ENCODE measurements around the gene FAM229A. TPM values are rescaled to one million over a fixed set of nuclear protein-coding genes. Genes with fewer than 3 reads are reported as not detected.
A peak's percentile ranks its signal among the peaks of the same experiment; 100 is the strongest.

The FAM229A gene
- total and polyA plus RNA-seq, 2 donors: 1.6 to 14.6 TPM

DNA sequence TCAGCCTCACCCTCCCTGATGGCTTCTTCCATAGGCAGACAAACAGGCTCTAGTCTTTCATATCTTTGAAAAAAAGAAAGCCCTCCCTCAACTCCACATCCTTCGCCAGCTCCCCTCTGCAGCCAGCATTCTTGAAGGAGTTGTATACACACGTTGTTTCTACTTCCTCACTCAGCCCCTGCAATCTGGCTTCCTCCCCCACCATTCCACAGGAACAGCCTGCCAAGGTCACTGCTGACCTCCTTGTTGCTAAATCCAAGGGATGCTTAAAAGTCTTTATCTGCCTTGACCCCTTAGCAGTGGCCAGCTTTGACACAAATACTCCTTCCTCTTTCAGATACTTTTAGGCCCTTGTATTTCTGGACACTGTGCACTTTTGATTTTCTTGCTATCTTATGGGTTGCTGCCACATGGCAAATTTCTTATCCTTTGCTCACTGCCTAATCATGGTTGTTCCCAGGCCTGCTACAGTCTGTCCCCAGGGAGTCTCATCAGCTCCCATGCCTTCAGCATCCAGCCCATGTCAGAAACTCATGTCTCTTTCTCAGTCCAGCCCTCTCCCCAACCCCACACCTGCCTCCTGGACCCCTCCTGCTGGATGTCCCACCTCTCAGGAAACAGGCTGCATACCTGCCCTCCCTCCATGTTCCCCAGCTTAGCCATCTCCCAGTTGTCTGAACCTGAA is 8.3 kb downstream of the FAM229A start:
- peak overlapping the region in 1 of 2 donors; percentile 27 for H3K27ac ChIP-seq (ENCODE audit: low read depth in 1 of 2, low read length in 1 of 2)
- 71% methylated on average over 2 of the region's 2 CpGs for WGBS

DNA sequence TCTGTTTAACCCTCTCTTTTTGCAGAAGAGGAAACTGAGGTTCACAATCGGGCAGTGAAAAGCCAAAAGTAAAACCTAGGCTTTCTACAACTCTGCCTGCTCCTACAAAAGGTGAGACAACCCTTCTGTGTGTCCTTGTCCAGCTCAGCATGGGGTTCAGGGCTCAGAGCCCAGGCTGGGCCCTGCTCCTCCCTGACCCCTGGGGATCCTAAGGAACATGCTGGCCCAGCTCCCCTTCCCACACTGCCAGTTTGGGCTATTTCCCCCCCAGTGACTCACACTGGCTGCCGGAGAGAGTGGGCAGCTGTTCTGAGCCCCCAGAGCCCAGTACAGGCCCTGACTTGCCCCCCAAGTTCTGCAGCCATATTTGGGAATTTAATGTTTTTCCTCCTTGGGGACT is 8.9 kb downstream of the FAM229A start:
- Histone ChIP-seq H3K27me3 (ENCODE audit: control insufficient read depth in 2 of 2, insufficient read depth in 1 of 2, low read length in 1 of 2) (peaks cover 0 to 3% of the 10 kb centered on the region in 2 donors), H3K4me1 (ENCODE audit: control insufficient read depth in 2 of 2, insufficient read depth in 2 of 2, low read length in 2 of 2) (peaks cover 9 to 38% of the 10 kb centered on the region in 2 donors), H3K4me3 (ENCODE audit: low read length in 2 of 2) (no peak overlapping the region), H3K27ac (ENCODE audit: low read depth in 1 of 2, low read length in 1 of 2) (no peak overlapping the region), H3K9me3 (ENCODE audit: control insufficient read depth in 2 of 2, insufficient read depth in 1 of 2, low read length in 1 of 2) (peaks cover 0 to 8% of the 10 kb centered on the region in 2 donors), H3K36me3 (ENCODE audit: control insufficient read depth in 2 of 2, insufficient read depth in 2 of 2, low read length in 1 of 2) (peaks cover 2 to 5% of the 10 kb centered on the region in 2 donors)
- no peak for DNase-seq (ENCODE audit: low read depth in 6 of 9, low spot score in 9 of 9)
- 92% methylated on average over 2 of the region's 2 CpGs for WGBS

More for the DNA sequence above, 8.3 kb downstream of the FAM229A start:
- peaks cover 0 to 8% of the 10 kb centered on the region in 2 donors for H3K9me3 ChIP-seq (ENCODE audit: control insufficient read depth in 2 of 2, insufficient read depth in 1 of 2, low read length in 1 of 2)
- DNase-seq (ENCODE audit: low read depth in 6 of 9, low spot score in 9 of 9): no peak
- peaks cover 9 to 32% of the 10 kb centered on the region in 2 donors for H3K4me1 ChIP-seq (ENCODE audit: control insufficient read depth in 2 of 2, insufficient read depth in 2 of 2, low read length in 2 of 2)
- no peak overlapping the region for H3K4me3 ChIP-seq (ENCODE audit: low read length in 2 of 2)
- peaks cover 2 to 5% of the 10 kb centered on the region in 2 donors for H3K36me3 ChIP-seq (ENCODE audit: control insufficient read depth in 2 of 2, insufficient read depth in 2 of 2, low read length in 1 of 2)
- peaks cover 0 to 3% of the 10 kb centered on the region in 2 donors for H3K27me3 ChIP-seq (ENCODE audit: control insufficient read depth in 2 of 2, insufficient read depth in 1 of 2, low read length in 1 of 2)

GRCh38 chr1:32352831-32353383 is 9.4 kb downstream of the FAM229A start:
- no peak overlapping the region for H3K4me3 ChIP-seq (ENCODE audit: low read length in 2 of 2)
- no peak overlapping the region for H3K27ac ChIP-seq (ENCODE audit: low read depth in 1 of 2, low read length in 1 of 2)
- H3K36me3 ChIP-seq (ENCODE audit: control insufficient read depth in 2 of 2, insufficient read depth in 2 of 2, low read length in 1 of 2): peaks cover 2 to 5% of the 10 kb centered on the region in 2 donors
- peaks cover 9 to 38% of the 10 kb centered on the region in 2 donors for H3K4me1 ChIP-seq (ENCODE audit: control insufficient read depth in 2 of 2, insufficient read depth in 2 of 2, low read length in 2 of 2)
- 96% methylated on average over 2 of the region's 2 CpGs for WGBS
- H3K9me3 ChIP-seq (ENCODE audit: control insufficient read depth in 2 of 2, insufficient read depth in 1 of 2, low read length in 1 of 2): peaks cover 0 to 8% of the 10 kb centered on the region in 2 donors
- peaks cover 0 to 3% of the 10 kb centered on the region in 2 donors for H3K27me3 ChIP-seq (ENCODE audit: control insufficient read depth in 2 of 2, insufficient read depth in 1 of 2, low read length in 1 of 2)
- DNase-seq (ENCODE audit: low read depth in 6 of 9, low spot score in 9 of 9): no peak

DNA sequence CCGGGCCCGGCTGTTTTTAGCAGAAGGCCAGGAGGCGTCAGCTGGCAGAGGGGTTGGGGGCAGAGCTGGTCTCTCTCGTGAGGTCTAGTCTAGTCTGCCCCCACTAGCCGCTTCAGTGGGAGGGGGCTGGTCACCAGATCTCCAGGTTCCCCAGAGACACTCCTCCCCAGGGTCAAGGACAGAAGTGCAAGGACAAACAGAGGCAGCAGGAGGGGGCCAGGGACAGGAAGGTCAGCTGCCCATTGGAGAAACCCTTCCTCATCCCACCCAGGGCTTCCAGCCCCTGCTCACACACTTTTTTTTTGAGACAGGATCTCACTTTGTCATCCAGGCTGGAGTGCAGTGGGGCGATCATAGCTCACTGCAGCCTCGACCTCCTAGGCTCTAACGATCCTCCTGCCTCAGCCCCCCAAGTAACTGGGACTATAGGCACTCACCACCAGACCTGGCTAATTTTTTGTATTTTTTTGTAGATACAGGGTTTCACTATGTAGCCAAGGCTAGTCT is 10.0 kb downstream of the FAM229A start:
- 76% methylated on average over 8 of the region's 8 CpGs for WGBS
- H3K27me3 ChIP-seq (ENCODE audit: control insufficient read depth in 2 of 2, insufficient read depth in 1 of 2, low read length in 1 of 2): peaks cover 0 to 3% of the 10 kb centered on the region in 2 donors
- no peak overlapping the region for H3K27ac ChIP-seq (ENCODE audit: low read depth in 1 of 2, low read length in 1 of 2)
- H3K9me3 ChIP-seq (ENCODE audit: control insufficient read depth in 2 of 2, insufficient read depth in 1 of 2, low read length in 1 of 2): peaks cover 0 to 8% of the 10 kb centered on the region in 2 donors
- H3K4me1 ChIP-seq (ENCODE audit: control insufficient read depth in 2 of 2, insufficient read depth in 2 of 2, low read length in 2 of 2): peaks cover 9 to 38% of the 10 kb centered on the region in 2 donors
- no peak for DNase-seq (ENCODE audit: low read depth in 6 of 9, low spot score in 9 of 9)
- H3K4me3 ChIP-seq (ENCODE audit: low read length in 2 of 2): peak overlapping the region; percentile 61 to 85
- H3K36me3 ChIP-seq (ENCODE audit: control insufficient read depth in 2 of 2, insufficient read depth in 2 of 2, low read length in 1 of 2): peaks cover 2 to 5% of the 10 kb centered on the region in 2 donors

DNA sequence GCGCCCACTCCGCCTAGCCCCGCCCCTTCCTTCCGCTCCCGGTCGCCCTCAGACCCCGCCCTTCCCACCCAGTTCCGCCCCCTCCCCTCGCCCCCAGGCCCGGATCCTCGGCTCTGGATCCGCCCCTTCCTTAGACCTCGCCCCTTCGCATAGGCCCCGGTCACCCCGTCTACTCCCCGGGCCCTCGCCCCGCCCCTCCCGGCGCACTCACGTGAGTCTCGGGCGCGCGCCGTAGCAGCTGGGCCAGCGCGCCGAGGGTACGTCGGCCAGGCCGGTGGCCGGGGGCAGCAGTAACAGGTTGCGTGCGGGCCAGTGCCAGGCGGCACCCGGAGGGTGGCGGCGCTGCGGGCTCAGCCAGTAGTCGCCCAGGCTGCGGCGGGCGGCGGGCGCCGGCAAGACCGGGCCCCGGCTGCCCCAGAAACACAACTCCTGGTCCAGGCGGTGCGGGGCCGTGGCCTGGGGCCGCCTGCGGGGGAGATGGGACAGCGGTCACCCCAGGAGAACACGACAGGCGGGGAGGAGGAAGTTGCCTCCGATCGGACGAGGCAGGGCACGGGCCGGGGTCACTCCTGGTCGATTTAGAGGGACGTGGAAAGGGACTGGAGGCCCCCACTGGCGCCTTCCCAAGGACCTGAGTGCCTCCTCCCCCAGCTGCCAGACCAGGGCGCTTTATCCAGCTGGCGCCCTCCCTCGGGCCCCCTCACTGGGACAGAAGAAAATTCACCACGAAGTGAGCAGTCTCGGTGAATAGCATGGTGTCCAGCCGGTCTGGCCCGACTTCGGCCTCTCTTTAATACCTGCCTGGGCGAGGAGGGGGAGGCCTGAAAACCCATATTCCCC is 10.7 kb downstream of the FAM229A start:
- Histone ChIP-seq H3K27ac (ENCODE audit: low read depth in 1 of 2, low read length in 1 of 2) (peak overlapping the region; percentile 76 to 91), H3K27me3 (ENCODE audit: control insufficient read depth in 2 of 2, insufficient read depth in 1 of 2, low read length in 1 of 2) (peaks cover 0 to 3% of the 10 kb centered on the region in 2 donors), H3K36me3 (ENCODE audit: control insufficient read depth in 2 of 2, insufficient read depth in 2 of 2, low read length in 1 of 2) (peaks cover 2 to 5% of the 10 kb centered on the region in 2 donors), H3K4me1 (ENCODE audit: control insufficient read depth in 2 of 2, insufficient read depth in 2 of 2, low read length in 2 of 2) (peaks cover 9 to 38% of the 10 kb centered on the region in 2 donors), H3K9me3 (ENCODE audit: control insufficient read depth in 2 of 2, insufficient read depth in 1 of 2, low read length in 1 of 2) (peaks cover 0 to 8% of the 10 kb centered on the region in 2 donors), H3K4me3 (ENCODE audit: low read length in 2 of 2) (peak overlapping the region; percentile 61 to 85)
- 7% methylated on average over 75 of the region's 75 CpGs for WGBS
- peak; percentile 74 to 97 (median 92) for DNase-seq (ENCODE audit: low read depth in 6 of 9, low spot score in 9 of 9)

- Histone ChIP-seq H3K36me3 (ENCODE audit: control insufficient read depth in 2 of 2, insufficient read depth in 2 of 2, low read length in 1 of 2) (peaks cover 2 to 5% of the 10 kb centered on the region in 2 donors), H3K27ac (ENCODE audit: low read depth in 1 of 2, low read length in 1 of 2) (peak overlapping the region; percentile 76 to 91), H3K4me1 (ENCODE audit: control insufficient read depth in 2 of 2, insufficient read depth in 2 of 2, low read length in 2 of 2) (peaks cover 9 to 38% of the 10 kb centered on the region in 2 donors), H3K27me3 (ENCODE audit: control insufficient read depth in 2 of 2, insufficient read depth in 1 of 2, low read length in 1 of 2) (peaks cover 0 to 6% of the 10 kb centered on the region in 2 donors), H3K4me3 (ENCODE audit: low read length in 2 of 2) (peak overlapping the region; percentile 61 to 85), H3K9me3 (ENCODE audit: control insufficient read depth in 2 of 2, insufficient read depth in 1 of 2, low read length in 1 of 2) (peaks cover 0 to 8% of the 10 kb centered on the region in 2 donors)
- 23% methylated on average over 28 of the region's 28 CpGs for WGBS
- no peak for DNase-seq (ENCODE audit: low read depth in 6 of 9, low spot score in 9 of 9)
Measured at GRCh38 chr1:32350785-32351398, 11.4 kb downstream of the FAM229A start.

DNA sequence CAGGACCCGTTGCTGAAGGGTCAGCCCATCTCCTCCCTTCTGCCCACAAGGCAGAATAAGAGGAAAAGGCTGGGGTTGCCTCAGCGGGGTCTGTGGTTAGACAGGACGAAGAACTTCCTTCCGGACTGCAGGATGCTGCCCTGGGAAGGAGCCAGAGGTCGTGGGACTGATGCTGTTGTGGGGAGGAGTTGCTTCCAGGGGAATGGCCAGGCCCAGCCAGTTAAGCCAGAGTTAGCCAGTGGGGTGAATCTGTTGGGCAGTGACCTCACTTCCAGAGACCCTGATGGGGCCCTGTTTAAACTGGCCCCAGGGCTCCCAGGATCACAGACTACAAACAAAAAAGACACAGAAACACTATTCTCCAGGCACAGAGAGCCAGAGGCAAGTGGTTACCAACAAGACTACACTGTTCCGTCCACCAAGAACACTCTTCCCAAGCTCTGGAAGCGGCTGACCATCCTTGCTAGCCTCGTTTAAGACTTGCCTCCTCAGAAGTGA is 13.0 kb downstream of the FAM229A start:
- Histone ChIP-seq H3K27ac (ENCODE audit: low read depth in 1 of 2, low read length in 1 of 2) (no peak overlapping the region), H3K4me1 (ENCODE audit: control insufficient read depth in 2 of 2, insufficient read depth in 2 of 2, low read length in 2 of 2) (peaks cover 9 to 42% of the 10 kb centered on the region in 2 donors), H3K36me3 (ENCODE audit: control insufficient read depth in 2 of 2, insufficient read depth in 2 of 2, low read length in 1 of 2) (peaks cover 0 to 2% of the 10 kb centered on the region in 2 donors), H3K9me3 (ENCODE audit: control insufficient read depth in 2 of 2, insufficient read depth in 1 of 2, low read length in 1 of 2) (peaks cover 0 to 8% of the 10 kb centered on the region in 2 donors), H3K27me3 (ENCODE audit: control insufficient read depth in 2 of 2, insufficient read depth in 1 of 2, low read length in 1 of 2) (peaks cover 0 to 6% of the 10 kb centered on the region in 2 donors), H3K4me3 (ENCODE audit: low read length in 2 of 2) (no peak overlapping the region)
- DNase-seq (ENCODE audit: low read depth in 6 of 9, low spot score in 9 of 9): no peak
- WGBS: 44% methylated on average over 8 of the region's 8 CpGs

GRCh38 chr1:32346532-32347157 is 15.6 kb downstream of the FAM229A start:
- 96% methylated on average over 9 of the region's 9 CpGs for WGBS
- DNase-seq (ENCODE audit: low read depth in 6 of 9, low spot score in 9 of 9): no peak
- H3K4me1 ChIP-seq (ENCODE audit: control insufficient read depth in 2 of 2, insufficient read depth in 2 of 2, low read length in 2 of 2): peaks cover 4 to 24% of the 10 kb centered on the region in 2 donors
- peaks cover 0 to 8% of the 10 kb centered on the region in 2 donors for H3K9me3 ChIP-seq (ENCODE audit: control insufficient read depth in 2 of 2, insufficient read depth in 1 of 2, low read length in 1 of 2)
- H3K27ac ChIP-seq (ENCODE audit: low read depth in 1 of 2, low read length in 1 of 2): no peak overlapping the region
- no peaks in the 10 kb centered on the region for H3K36me3 ChIP-seq (ENCODE audit: control insufficient read depth in 2 of 2, insufficient read depth in 2 of 2, low read length in 1 of 2)
- no peak overlapping the region for H3K4me3 ChIP-seq (ENCODE audit: low read length in 2 of 2)
- H3K27me3 ChIP-seq (ENCODE audit: control insufficient read depth in 2 of 2, insufficient read depth in 1 of 2, low read length in 1 of 2): peaks cover 0 to 2% of the 10 kb centered on the region in 2 donors

Measured in thymus (tissue), 11 donors.